ENCODE results near the gene PDS5A.

GRCh38 chr4:39932776-39933402, 44.8 kb downstream of the PDS5A start:
- TF ChIP-seq, protein P1, sequence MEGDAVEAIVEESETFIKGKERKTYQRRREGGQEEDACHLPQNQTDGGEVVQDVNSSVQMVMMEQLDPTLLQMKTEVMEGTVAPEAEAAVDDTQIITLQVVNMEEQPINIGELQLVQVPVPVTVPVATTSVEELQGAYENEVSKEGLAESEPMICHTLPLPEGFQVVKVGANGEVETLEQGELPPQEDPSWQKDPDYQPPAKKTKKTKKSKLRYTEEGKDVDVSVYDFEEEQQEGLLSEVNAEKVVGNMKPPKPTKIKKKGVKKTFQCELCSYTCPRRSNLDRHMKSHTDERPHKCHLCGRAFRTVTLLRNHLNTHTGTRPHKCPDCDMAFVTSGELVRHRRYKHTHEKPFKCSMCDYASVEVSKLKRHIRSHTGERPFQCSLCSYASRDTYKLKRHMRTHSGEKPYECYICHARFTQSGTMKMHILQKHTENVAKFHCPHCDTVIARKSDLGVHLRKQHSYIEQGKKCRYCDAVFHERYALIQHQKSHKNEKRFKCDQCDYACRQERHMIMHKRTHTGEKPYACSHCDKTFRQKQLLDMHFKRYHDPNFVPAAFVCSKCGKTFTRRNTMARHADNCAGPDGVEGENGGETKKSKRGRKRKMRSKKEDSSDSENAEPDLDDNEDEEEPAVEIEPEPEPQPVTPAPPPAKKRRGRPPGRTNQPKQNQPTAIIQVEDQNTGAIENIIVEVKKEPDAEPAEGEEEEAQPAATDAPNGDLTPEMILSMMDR (IDR thresholded peaks at IDR 0.05) = no peak
- TF ChIP-seq POLR2A (IDR thresholded peaks at IDR 0.05) = no peak

All from heart left ventricle (tissue), 13 donors.